HG02588 (cell line): Measurements from ENCODE around the gene SLC13A3.

Experiments used
- ATAC-seq: cut with Tn5 transposase; IDR thresholded peaks from one replicate; pipeline ENCODE4 v1.9.1; 2021; ENCODE audit warnings: mild to moderate bottlenecking, moderate library complexity; ENCODE audit not compliant: unreplicated experiment

SLC13A3 gene

GRCh38 chr20:46638134-46638897 is 12.9 kb downstream of the SLC13A3 start:
- no peak for ATAC-seq

- ATAC-seq = no peak
Observed at GRCh38 chr20:46637427-46638133, 13.7 kb downstream of the SLC13A3 start.

GRCh38 chr20:46637020-46637419 is 14.2 kb downstream of the SLC13A3 start:
- ATAC-seq = no peak

- ATAC-seq = no peak
Observed at GRCh38 chr20:46636514-46636913, 14.7 kb downstream of the SLC13A3 start.

- ATAC-seq = no peak
Observed at GRCh38 chr20:46635514-46636136, 15.6 kb downstream of the SLC13A3 start.

- ATAC-seq = no peak
Observed at GRCh38 chr20:46634528-46634927, 16.7 kb downstream of the SLC13A3 start.

- no peak for ATAC-seq
Observed at GRCh38 chr20:46631874-46632446, 19.3 kb downstream of the SLC13A3 start.

- no peak for ATAC-seq
Observed at GRCh38 chr20:46631212-46631869, 19.9 kb downstream of the SLC13A3 start.

- ATAC-seq = no peak
Observed at GRCh38 chr20:46630306-46630705, 21.0 kb downstream of the SLC13A3 start.

- ATAC-seq = no peak
Observed at GRCh38 chr20:46629341-46629740, 21.9 kb downstream of the SLC13A3 start.

- no peak for ATAC-seq
Observed at GRCh38 chr20:46627234-46627633, 24.0 kb downstream of the SLC13A3 start.

GRCh38 chr20:46626758-46627157 is 24.5 kb downstream of the SLC13A3 start:
- ATAC-seq = no peak

GRCh38 chr20:46625875-46626373 is 25.3 kb downstream of the SLC13A3 start:
- no peak for ATAC-seq

GRCh38 chr20:46624946-46625345 is 26.3 kb downstream of the SLC13A3 start:
- ATAC-seq = no peak

- no peak for ATAC-seq
Observed at GRCh38 chr20:46622165-46622564, 29.1 kb downstream of the SLC13A3 start.

GRCh38 chr20:46621492-46621891 is 29.8 kb downstream of the SLC13A3 start:
- ATAC-seq = no peak

- ATAC-seq = no peak
Observed at GRCh38 chr20:46619445-46619844, 31.8 kb downstream of the SLC13A3 start.

- no peak for ATAC-seq
Observed at GRCh38 chr20:46618316-46619100, 32.8 kb downstream of the SLC13A3 start.

- no peak for ATAC-seq
Observed at GRCh38 chr20:46614503-46614902, 36.8 kb downstream of the SLC13A3 start.

- no peak for ATAC-seq
Observed at GRCh38 chr20:46610145-46610544, 41.1 kb downstream of the SLC13A3 start.
